Measurements from ENCODE around the gene RABGGTA.
"Not testable (repeated sequence)": the region's sequence is repeated elsewhere in the genome, so short reads cannot be mapped to it uniquely, and the experiment has no call there.

The RABGGTA gene

GRCh38 chr14:24253936-24254335 is 17.5 kb downstream of the RABGGTA start:
- H3K27me3 Mint-ChIP-seq (ENCODE audit: low read depth) = no peaks in the 10 kb centered on the region
- H3K9me3 Mint-ChIP-seq = no peaks in the 10 kb centered on the region
- H3K4me1 Mint-ChIP-seq (ENCODE audit: low read depth) = peaks cover 25% of the 10 kb centered on the region
- peaks cover 15% of the 10 kb centered on the region for H3K36me3 Mint-ChIP-seq (ENCODE audit: low read depth)
- H3K4me3 Mint-ChIP-seq = no peak overlapping the region
- H3K27ac Mint-ChIP-seq = no peak overlapping the region

DNA sequence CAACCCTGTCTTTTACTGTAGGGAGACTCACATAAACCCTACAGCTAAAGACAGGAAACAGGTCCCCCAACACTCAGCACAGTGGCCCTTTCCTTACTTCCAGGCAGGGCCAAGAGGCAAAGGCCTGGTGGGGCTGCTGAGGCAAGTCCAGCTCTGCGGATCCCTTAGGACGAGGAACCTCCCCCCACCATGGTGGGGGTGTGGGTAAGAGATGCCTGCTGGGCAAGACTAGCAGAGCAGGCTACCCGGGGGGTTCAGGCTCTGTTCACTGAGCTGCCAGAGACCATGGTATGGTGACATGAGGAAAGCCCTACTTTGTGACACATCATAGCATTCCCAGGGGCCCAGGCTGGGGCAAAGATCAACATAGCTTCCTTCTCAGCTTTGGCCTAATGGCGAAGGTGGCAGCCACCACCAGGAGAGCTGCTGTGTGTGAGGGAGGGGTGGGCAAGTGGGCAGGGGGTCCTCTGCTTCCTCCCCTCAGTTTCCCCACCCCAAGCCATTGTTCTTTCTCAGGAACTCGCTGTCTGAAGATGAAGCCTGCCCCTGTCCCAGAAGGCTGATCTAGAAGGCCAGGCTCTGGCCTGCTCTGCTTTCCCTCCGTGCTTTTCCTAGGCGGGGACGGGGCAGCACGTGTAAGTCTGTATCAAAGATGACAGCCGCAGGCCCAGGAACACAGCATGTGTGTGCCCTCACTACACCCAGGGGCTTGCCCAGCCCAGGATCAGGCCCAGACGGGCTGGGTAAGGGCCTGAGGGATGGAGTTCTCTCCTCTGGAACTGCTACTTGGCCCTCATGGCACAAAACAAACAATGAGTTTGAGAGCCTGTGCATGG is 18.9 kb downstream of the RABGGTA start:
- Mint-ChIP-seq H3K27me3 (ENCODE audit: low read depth) (no peaks in the 10 kb centered on the region), H3K4me1 (ENCODE audit: low read depth) (peaks cover 30% of the 10 kb centered on the region), H3K36me3 (ENCODE audit: low read depth) (peaks cover 15% of the 10 kb centered on the region), H3K27ac (no peak overlapping the region), H3K4me3 (no peak overlapping the region), H3K9me3 (no peaks in the 10 kb centered on the region)

DNA sequence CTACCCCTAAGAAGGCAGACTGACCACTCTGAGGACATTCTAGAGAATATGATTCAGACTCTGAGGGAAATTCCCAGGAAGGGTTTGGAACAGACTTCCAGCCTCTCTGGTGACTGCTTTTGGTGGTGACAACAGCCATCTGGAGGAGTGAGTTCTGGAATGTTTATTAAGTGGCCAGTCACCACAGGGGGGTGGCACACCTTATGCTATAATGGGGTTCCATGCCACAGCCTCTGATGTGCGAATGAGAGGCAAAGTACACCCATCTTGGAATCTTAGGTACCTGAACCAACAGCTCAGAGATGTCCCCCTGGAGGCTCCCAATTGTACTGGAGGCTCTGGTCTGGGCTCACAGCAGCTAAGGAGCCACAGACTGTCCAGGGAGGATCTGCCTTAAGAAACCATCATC is 19.5 kb downstream of the RABGGTA start:
- Mint-ChIP-seq H3K4me1 (ENCODE audit: low read depth) (peaks cover 33% of the 10 kb centered on the region), H3K36me3 (ENCODE audit: low read depth) (peaks cover 15% of the 10 kb centered on the region), H3K4me3 (no peak overlapping the region), H3K27ac (no peak overlapping the region), H3K9me3 (no peaks in the 10 kb centered on the region), H3K27me3 (ENCODE audit: low read depth) (no peaks in the 10 kb centered on the region)

GRCh38 chr14:24250354-24250753 is 21.0 kb downstream of the RABGGTA start:
- Mint-ChIP-seq H3K36me3 (ENCODE audit: low read depth) (peaks cover 14% of the 10 kb centered on the region), H3K27me3 (ENCODE audit: low read depth) (no peaks in the 10 kb centered on the region), H3K27ac (peak overlapping the region; percentile 76), H3K4me3 (peak overlapping the region; percentile 55), H3K9me3 (no peaks in the 10 kb centered on the region), H3K4me1 (ENCODE audit: low read depth) (peaks cover 36% of the 10 kb centered on the region)

DNA sequence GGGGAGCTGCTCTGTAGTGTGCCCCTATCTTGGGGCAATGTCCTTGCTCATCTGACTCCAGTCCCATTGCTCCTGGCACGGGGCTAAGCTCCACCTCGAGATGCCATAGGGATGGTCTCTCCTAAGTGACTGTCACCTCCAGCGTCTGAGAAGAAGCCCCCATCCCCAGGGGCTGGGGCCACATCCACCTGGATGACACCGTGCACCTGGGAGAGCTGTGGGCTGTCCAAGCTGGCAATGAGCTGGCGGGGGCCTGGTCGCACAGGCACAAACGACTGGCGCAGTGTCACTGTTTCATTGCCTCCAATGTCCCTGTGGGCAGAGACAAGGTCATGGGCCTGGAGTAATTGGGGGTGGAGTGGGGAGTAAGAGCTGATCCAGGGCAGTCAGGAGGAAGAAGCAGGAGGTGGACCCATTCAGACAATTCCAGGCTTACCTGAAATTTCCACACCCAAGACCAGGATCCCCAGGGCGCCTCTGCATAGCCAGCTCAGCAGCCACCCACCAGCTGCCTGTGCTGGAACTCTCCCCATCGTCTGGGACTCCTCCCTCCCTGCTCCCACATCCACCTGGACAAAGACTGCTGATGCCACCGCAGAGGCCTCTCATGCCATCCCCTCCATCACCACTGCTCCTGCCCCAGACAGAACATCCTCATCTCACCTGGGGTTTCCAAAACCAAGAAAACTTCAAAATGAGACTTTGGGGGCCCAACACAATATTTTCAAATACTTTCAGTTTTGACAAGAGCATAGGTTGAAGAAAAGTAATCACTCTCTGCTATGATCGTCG is 22.0 kb downstream of the RABGGTA start:
- Mint-ChIP-seq H3K27ac (peak overlapping the region; percentile 76), H3K27me3 (ENCODE audit: low read depth) (no peaks in the 10 kb centered on the region), H3K36me3 (ENCODE audit: low read depth) (peaks cover 11% of the 10 kb centered on the region), H3K4me3 (peak overlapping the region; percentile 43), H3K4me1 (ENCODE audit: low read depth) (peaks cover 40% of the 10 kb centered on the region), H3K9me3 (no peaks in the 10 kb centered on the region)

DNA sequence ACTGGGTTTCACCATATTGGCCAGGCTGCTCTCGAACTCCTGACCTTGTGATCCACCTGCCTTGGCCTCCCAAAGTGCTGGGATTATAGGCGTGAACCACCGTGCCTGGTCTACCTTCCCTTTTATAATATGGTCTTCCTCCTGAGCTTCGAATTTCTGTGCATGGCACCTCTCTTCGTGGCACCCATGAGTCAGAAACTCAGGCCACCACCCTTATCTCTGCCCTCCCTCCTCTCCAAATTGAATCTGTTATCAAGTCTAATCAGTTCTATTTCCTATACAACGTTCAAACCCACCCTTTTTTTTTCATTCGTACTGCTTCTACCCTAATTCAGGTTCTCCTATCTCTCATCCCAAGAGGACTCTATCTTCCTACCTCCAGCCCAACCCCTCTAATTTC is 24.0 kb downstream of the RABGGTA start:
- peaks cover 46% of the 10 kb centered on the region for H3K4me1 Mint-ChIP-seq (ENCODE audit: low read depth)
- peak overlapping the region; percentile 75 for H3K27ac Mint-ChIP-seq
- peak overlapping the region; percentile 41 for H3K4me3 Mint-ChIP-seq
- peaks cover 7% of the 10 kb centered on the region for H3K36me3 Mint-ChIP-seq (ENCODE audit: low read depth)
- no peaks in the 10 kb centered on the region for H3K27me3 Mint-ChIP-seq (ENCODE audit: low read depth)
- H3K9me3 Mint-ChIP-seq = no peaks in the 10 kb centered on the region

GRCh38 chr14:24246765-24247212 is 24.6 kb downstream of the RABGGTA start:
- Mint-ChIP-seq H3K4me3 (peak overlapping the region; percentile 64), H3K27ac (peak overlapping the region; percentile 91), H3K27me3 (ENCODE audit: low read depth) (no peaks in the 10 kb centered on the region), H3K4me1 (ENCODE audit: low read depth) (peaks cover 48% of the 10 kb centered on the region), H3K36me3 (ENCODE audit: low read depth) (peaks cover 10% of the 10 kb centered on the region), H3K9me3 (no peaks in the 10 kb centered on the region)

GRCh38 chr14:24245350-24245749 is 26.0 kb downstream of the RABGGTA start:
- H3K4me3 Mint-ChIP-seq; H3K9me3 Mint-ChIP-seq; H3K27me3 Mint-ChIP-seq (ENCODE audit: low read depth): not testable (repeated sequence)
- Mint-ChIP-seq H3K36me3 (ENCODE audit: low read depth) (peaks cover 15% of the 10 kb centered on the region), H3K4me1 (ENCODE audit: low read depth) (peaks cover 42% of the 10 kb centered on the region), H3K27ac (peak overlapping the region; percentile 73)

GRCh38 chr14:24243336-24243836 is 28.0 kb downstream of the RABGGTA start:
- Mint-ChIP-seq H3K36me3 (ENCODE audit: low read depth) (peaks cover 23% of the 10 kb centered on the region), H3K4me1 (ENCODE audit: low read depth) (peaks cover 47% of the 10 kb centered on the region), H3K4me3 (peak overlapping the region; percentile 88), H3K27me3 (ENCODE audit: low read depth) (no peaks in the 10 kb centered on the region), H3K27ac (peak overlapping the region; percentile 97), H3K9me3 (no peaks in the 10 kb centered on the region)

DNA sequence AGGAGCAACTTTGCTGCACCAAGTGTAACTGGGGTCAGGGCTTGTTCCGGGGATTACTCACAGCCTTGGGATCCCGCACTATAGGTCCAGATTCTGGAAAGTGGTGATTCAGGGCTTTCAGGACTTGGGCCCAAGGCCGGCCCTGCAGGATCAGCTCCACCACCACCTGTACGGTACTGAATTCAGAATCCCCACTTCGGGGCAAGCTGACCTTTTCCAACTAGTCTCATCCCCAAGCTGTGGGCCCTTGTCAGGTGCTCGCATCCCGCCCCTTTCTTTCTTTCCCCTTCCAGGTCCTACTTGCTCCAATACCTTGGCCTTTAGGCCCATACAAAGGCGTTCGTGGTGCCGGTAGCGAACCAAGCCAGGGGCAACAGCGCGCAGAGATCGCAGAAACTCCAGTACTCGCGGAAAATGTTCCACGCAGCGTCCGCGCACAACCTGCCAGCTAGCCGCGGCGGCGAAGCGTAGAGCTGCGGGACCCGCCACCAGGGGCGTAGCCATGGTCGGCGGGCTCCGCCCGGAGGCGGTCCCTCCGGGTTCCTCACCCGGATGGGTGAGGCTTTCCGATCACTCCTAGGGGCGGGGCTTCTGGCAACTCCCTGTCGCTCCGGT is 29.5 kb downstream of the RABGGTA start:
- Mint-ChIP-seq H3K4me3 (peak overlapping the region; percentile 88), H3K9me3 (no peaks in the 10 kb centered on the region), H3K27me3 (ENCODE audit: low read depth) (no peaks in the 10 kb centered on the region), H3K27ac (peak overlapping the region; percentile 97), H3K4me1 (ENCODE audit: low read depth) (peaks cover 46% of the 10 kb centered on the region), H3K36me3 (ENCODE audit: low read depth) (peaks cover 37% of the 10 kb centered on the region)

GRCh38 chr14:24240110-24240918 is 31.1 kb downstream of the RABGGTA start:
- Mint-ChIP-seq H3K9me3 (no peaks in the 10 kb centered on the region), H3K4me1 (ENCODE audit: low read depth) (peaks cover 51% of the 10 kb centered on the region), H3K27me3 (ENCODE audit: low read depth) (no peaks in the 10 kb centered on the region), H3K27ac (peak overlapping the region; percentile 6), H3K36me3 (ENCODE audit: low read depth) (peaks cover 51% of the 10 kb centered on the region), H3K4me3 (peak overlapping the region; percentile 88)

GRCh38 chr14:24238527-24239037 is 32.8 kb downstream of the RABGGTA start:
- Mint-ChIP-seq H3K27me3 (ENCODE audit: low read depth) (no peaks in the 10 kb centered on the region), H3K9me3 (no peaks in the 10 kb centered on the region), H3K36me3 (ENCODE audit: low read depth) (peaks cover 58% of the 10 kb centered on the region), H3K4me1 (ENCODE audit: low read depth) (peaks cover 55% of the 10 kb centered on the region), H3K4me3 (no peak overlapping the region), H3K27ac (no peak overlapping the region)

DNA sequence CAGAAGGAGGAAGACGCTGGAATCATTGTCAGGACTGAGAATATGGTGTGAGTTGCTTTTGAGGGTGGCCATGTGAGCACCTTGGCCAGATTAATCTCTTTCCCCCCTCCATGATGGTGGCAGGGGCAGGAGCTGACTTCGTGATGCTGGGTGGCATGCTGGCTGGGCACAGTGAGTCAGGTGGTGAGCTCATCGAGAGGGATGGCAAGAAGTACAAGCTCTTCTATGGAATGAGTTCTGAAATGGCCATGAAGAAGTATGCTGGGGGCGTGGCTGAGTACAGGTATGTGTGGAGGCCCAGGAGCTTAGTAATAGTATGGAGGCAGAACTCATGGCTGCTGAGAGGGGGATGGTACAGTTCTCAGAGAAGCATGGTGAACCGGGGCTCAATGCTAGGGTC is 33.3 kb downstream of the RABGGTA start:
- peaks cover 57% of the 10 kb centered on the region for H3K4me1 Mint-ChIP-seq (ENCODE audit: low read depth)
- H3K36me3 Mint-ChIP-seq (ENCODE audit: low read depth) = peaks cover 58% of the 10 kb centered on the region
- H3K27me3 Mint-ChIP-seq (ENCODE audit: low read depth) = no peaks in the 10 kb centered on the region
- H3K4me3 Mint-ChIP-seq = no peak overlapping the region
- H3K27ac Mint-ChIP-seq = no peak overlapping the region
- no peaks in the 10 kb centered on the region for H3K9me3 Mint-ChIP-seq

All from T-helper 1 cell treated with Interleukin-12 subunit alpha and Interleukin-12 subunit beta and Interleukin-4 antibody, amounts not matched to agents 30 μg/mL and 1 μg/mL, for 36 hours (primary cell).